Naive thymus-derived CD8-positive, alpha-beta T cell (primary cell): ENCODE results near the gene HPCAL4. TPM values are rescaled to one million over a fixed set of nuclear protein-coding genes. Genes with fewer than 3 reads are reported as not detected.

Experiments used
- ATAC-seq, 2 donors: fragments of 150-1000 bp; cut with Tn5 transposase in 1 of 2; sonication (Bioruptor Pico), chemical (Tn5 transposase) in 1 of 2; 1 replicate in 1 of 2; 2 replicates in 1 of 2; pipeline ENCODE4 v1.10.0; 2021; ENCODE audit warnings: mild to moderate bottlenecking in 2 of 2, moderate library complexity in 2 of 2
- POLR2A ChIA-PET: fragments of 350-600 bp; sonication (Branson Sonifier 250); formaldehyde crosslinking; loops from one replicate; lab custom pipeline; 2021; ENCODE audit warnings: antibody characterized with exemption; lab: Charles Lee
- DNase-seq, 10 donors: peaks; one replicate each; pipeline versions ENCODE4 v3.0.0 to v3.0.0-alpha.2; 2020 to 2022
- H3K27ac Mint-ChIP-seq, 10 donors: one replicate each; pipeline ENCODE4 v1.8.0; 2020 to 2022; ENCODE audit warnings: mild to moderate bottlenecking in 10 of 10, mixed read lengths in 10 of 10, moderate library complexity in 4 of 10, inconsistent platforms in 1 of 10
- H3K27me3 Mint-ChIP-seq, 5 donors: one replicate each; pipeline ENCODE4 v1.8.0; 2021 to 2022; ENCODE audit warnings: mixed read lengths in 5 of 5
- H3K36me3 Mint-ChIP-seq, 3 donors: one replicate each; pipeline ENCODE4 v1.8.0; 2020 to 2022; ENCODE audit warnings: mixed read lengths in 3 of 3, mild to moderate bottlenecking in 2 of 3, inconsistent platforms in 1 of 3
- H3K4me1 Mint-ChIP-seq, 4 donors: one replicate each; pipeline ENCODE4 v1.8.0; 2021 to 2022; ENCODE audit warnings: mixed read lengths in 4 of 4
- H3K4me3 Mint-ChIP-seq, 10 donors: one replicate each; pipeline ENCODE4 v1.8.0; 2020 to 2022; ENCODE audit warnings: mild to moderate bottlenecking in 10 of 10, mixed read lengths in 10 of 10, moderate library complexity in 6 of 10, inconsistent platforms in 1 of 10
- H3K9me3 Mint-ChIP-seq, 9 donors: one replicate each; pipeline ENCODE4 v1.8.0; 2020 to 2022; ENCODE audit warnings: mixed read lengths in 9 of 9, mild to moderate bottlenecking in 3 of 9, inconsistent platforms in 1 of 9, moderate library complexity in 1 of 9
- polyA plus RNA-seq, 3 donors: library from polyadenylated mRNA; unstranded; fragments of 300-500 nt; fragmentation: Illumina TruSeq; gene quantifications; one replicate each; pipeline ENCODE4 v1.2.3, GENCODE V29; 2021
- total RNA-seq, 8 experiments: library from RNA in 2 of 8; stranded (reverse) in 2 of 8; gene quantifications; one replicate each; pipeline ENCODE4 v1.2.3 and lab custom pipeline; 2021 to 2026

The HPCAL4 gene
- total and polyA plus RNA-seq, 5 experiments from 2014 or later: 2.1 to 32.5 (median 4.6) TPM

GRCh38 chr1:39632682-39633417 lies 58.4 kb downstream of the HPCAL4 start:
- H3K27me3 Mint-ChIP-seq: peaks cover 6 to 47% (median 29%) of the 10 kb centered on the region in 5 donors
- H3K4me1 Mint-ChIP-seq: no peaks in the 10 kb centered on the region
- no peak overlapping the region for H3K4me3 Mint-ChIP-seq

GRCh38 chr1:39632323-39632681 lies 58.9 kb downstream of the HPCAL4 start:
- POLR2A ChIA-PET: no interaction called here
- Mint-ChIP-seq H3K27ac (no peak overlapping the region), H3K36me3 (peaks cover 0 to 3% (median 0%) of the 10 kb centered on the region in 3 donors), H3K27me3 (peaks cover 6 to 42% (median 25%) of the 10 kb centered on the region in 5 donors), H3K4me1 (no peaks in the 10 kb centered on the region), H3K9me3 (no peaks in the 10 kb centered on the region), H3K4me3 (no peak overlapping the region)
- ATAC-seq (no peak), DNase-seq (no peak)

More at GRCh38 chr1:39632682-39633417, 58.4 kb downstream of the HPCAL4 start:
- no peak for ATAC-seq
- Mint-ChIP-seq H3K27ac (no peak overlapping the region), H3K9me3 (no peaks in the 10 kb centered on the region), H3K36me3 (peaks cover 0 to 3% (median 0%) of the 10 kb centered on the region in 3 donors)
- no peak for DNase-seq
- POLR2A ChIA-PET: no interaction called here

- Mint-ChIP-seq H3K4me1 (no peaks in the 10 kb centered on the region), H3K9me3 (no peaks in the 10 kb centered on the region), H3K27me3 (peaks cover 6 to 35% (median 23%) of the 10 kb centered on the region in 5 donors), H3K4me3 (no peak overlapping the region), H3K27ac (no peak overlapping the region), H3K36me3 (peaks cover 0 to 3% (median 0%) of the 10 kb centered on the region in 3 donors)
- no peak for ATAC-seq
- DNase-seq: no peak
- POLR2A ChIA-PET: no interaction called here
Measured at GRCh38 chr1:39631361-39632322, 59.6 kb downstream of the HPCAL4 start.

GRCh38 chr1:39628807-39629350 lies 62.4 kb downstream of the HPCAL4 start:
- Mint-ChIP-seq H3K9me3 (no peaks in the 10 kb centered on the region), H3K4me3 (no peak overlapping the region), H3K36me3 (no peaks in the 10 kb centered on the region), H3K27ac (no peak overlapping the region), H3K27me3 (peaks cover 5 to 20% (median 9%) of the 10 kb centered on the region in 5 donors), H3K4me1 (no peaks in the 10 kb centered on the region)
- ATAC-seq (no peak), DNase-seq (no peak)
- POLR2A ChIA-PET: no interaction called here

Other genes with a start within 250 kb of the HPCAL4 start
- gene BMP8A, start 199.8 kb downstream of the HPCAL4 start, total RNA-seq: not detected
- not detected for gene BMP8A, start 199.8 kb downstream of the HPCAL4 start, polyA plus RNA-seq
- 100 to 1,000 TPM; 287 to 297 TPM for gene PABPC4, start 114.6 kb downstream of the HPCAL4 start, total RNA-seq
- 10 to 100 TPM; 28.7 to 44.9 (median 37.2) TPM for gene PABPC4, start 114.6 kb downstream of the HPCAL4 start, polyA plus RNA-seq
- gene HEYL, start 51.8 kb downstream of the HPCAL4 start, total RNA-seq: under 1 TPM in 1 of 2 experiments, not detected in 1; 0.11 TPM
- gene HEYL, start 51.8 kb downstream of the HPCAL4 start, polyA plus RNA-seq: under 1 TPM in 1 of 3 donors, not detected in 2; 0.30 TPM
- gene NT5C1A, start 19.3 kb downstream of the HPCAL4 start, total RNA-seq: under 1 TPM; 0.71 to 0.88 TPM
- gene NT5C1A, start 19.3 kb downstream of the HPCAL4 start, polyA plus RNA-seq: not detected
- 10 to 100 TPM; 86.9 to 88.3 TPM for gene PPIE, start 47.4 kb upstream of the HPCAL4 start, total RNA-seq
- gene PPIE, start 47.4 kb upstream of the HPCAL4 start, polyA plus RNA-seq: 100 to 1,000 TPM; 101 to 123 (median 102) TPM
- gene OXCT2, start 79.9 kb upstream of the HPCAL4 start, total RNA-seq: not detected
- not detected for gene OXCT2, start 79.9 kb upstream of the HPCAL4 start, polyA plus RNA-seq
- under 1 TPM; 0.26 to 0.41 TPM for gene BMP8B, start 97.4 kb upstream of the HPCAL4 start, total RNA-seq
- gene BMP8B, start 97.4 kb upstream of the HPCAL4 start, polyA plus RNA-seq: under 1 TPM in 1 of 3 donors, not detected in 2; 0.13 TPM
- gene TRIT1, start 192.1 kb upstream of the HPCAL4 start, total RNA-seq: 10 to 100 TPM; 22.0 to 25.9 TPM
- 10 to 100 TPM in 2 of 3 donors, 1 to 10 TPM in 1; 9.5 to 13.0 (median 10.5) TPM for gene TRIT1, start 192.1 kb upstream of the HPCAL4 start, polyA plus RNA-seq
- gene MYCL, start 210.5 kb upstream of the HPCAL4 start, total RNA-seq: not detected
- not detected for gene MYCL, start 210.5 kb upstream of the HPCAL4 start, polyA plus RNA-seq